Activated CD4-positive, alpha-beta T cell treated with anti-CD3 and anti-CD28 coated beads, Interleukin-2, Interleukin-6, amounts not matched to agents 100 ng/mL and 50 ng/mL, durations not matched to agents 16 hours and 8 hours (primary cell): Measurements from ENCODE around the gene ATOH7.
"Not testable (repeated sequence)": the region's sequence is repeated elsewhere in the genome, so short reads cannot be mapped to it uniquely, and the experiment has no call there.

Experiments
- DNase-seq: peaks from one replicate; pipeline ENCODE4 v3.0.0-alpha.2; 2020

ATOH7 gene

DNA sequence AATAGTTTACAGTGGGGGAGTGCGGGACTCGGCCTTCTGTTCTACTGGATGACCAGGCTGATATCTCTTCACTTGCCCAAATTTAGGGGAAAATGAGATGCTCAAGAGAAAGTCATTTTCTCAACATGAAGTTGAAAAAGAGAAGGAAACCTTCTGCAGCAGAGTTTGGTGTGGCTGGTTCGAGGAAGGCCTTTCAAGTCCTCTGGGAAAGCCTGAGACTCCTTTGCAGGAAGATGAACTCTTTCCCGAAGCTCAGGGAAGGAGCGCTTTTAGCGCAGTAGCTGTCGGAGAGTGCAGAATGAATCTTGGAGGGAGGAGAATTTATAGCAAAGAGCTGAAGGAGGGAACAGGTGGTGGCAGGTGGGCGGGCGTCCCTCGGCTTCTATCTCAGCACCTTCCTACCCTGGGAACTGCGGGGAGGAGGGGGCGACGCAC, at the start of gene ATOH7:
Gene ATOH7 (minus strand): TSS at position 297 of the 435 bp plus-strand sequence. CDS start 436 bp downstream, outside the sequence.
- no peak for DNase-seq

DNA sequence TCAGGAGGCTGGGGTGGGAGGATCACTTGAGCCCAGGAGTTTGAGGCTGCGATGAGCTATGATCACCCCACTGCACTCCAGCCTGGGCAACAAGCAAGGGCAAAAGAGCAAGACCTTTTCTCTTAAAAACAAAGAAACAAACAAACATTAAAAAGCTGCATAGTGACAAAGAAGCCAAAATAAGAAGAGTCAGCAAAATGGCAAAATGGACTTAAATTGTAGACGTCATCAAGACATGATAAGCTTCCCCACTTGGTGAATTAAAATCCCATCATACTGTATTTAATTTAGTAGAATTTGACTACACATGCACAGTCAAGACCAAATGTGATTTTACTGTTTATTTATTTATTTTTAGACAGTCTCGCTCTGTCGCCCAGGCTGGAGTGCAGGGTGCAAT, 48.8 kb upstream of the ATOH7 start:
- DNase-seq: no peak

DNA sequence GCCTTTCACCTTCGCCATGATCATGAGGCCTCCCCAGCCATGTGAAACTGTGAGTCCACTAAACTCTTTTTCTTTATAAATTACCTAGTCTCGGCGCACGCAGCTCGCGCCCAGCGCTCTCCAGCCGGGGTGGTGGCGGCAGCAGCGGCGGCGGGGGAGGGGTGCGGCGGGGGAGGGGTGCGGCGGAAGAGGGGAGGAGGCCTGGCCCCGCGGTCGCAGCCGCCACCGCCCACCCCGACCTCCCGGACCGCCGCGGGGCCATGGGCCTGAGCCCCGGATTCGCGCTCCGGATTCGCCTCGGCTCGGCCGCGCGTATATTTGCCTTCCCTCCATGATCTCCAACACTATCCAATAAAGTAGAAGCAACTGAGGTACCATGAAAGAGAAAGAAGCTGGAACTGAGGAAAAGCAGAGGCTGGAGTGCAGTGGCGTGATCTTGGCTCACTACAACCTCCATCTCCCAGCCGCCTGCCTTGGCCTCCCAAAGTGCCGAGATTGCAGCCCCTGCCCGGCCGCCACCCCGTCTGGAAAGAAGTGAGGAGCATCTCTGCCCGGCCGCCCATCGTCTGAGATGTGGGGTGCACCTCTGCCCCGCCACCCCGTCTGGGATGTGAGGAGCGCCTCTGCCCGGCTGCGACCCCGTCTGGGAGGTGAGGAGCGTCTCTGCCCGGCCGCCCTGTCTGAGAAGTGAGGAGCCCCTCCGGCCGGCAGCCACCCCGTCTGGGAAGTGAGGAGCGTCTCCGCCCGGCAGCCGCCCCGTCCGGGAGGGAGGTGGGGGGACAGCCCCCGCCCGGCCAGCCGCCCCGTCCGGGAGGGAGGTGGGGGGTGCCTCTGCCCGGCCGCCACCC, 47.2 kb upstream of the ATOH7 start:
- not testable (repeated sequence) for DNase-seq

DNA sequence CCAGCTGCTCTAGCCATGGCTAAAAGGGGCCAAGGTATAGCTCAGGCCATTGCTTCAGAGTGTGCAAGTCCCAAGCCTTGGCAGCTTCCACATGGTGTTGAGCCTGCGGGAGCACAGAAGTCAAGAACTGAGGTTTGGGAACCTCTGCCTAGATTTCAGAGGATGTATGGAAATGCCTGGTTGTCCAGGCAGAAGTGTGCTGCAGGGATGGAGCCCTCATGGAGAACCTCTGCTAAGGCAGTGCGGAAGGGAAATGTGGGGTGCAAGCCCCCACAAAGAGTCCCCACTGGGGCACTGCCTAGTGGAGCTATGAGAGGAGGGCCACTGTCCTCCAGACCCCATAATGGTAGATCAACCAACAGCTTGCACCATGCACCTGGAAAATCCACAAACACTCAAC, 45.9 kb upstream of the ATOH7 start:
- not testable (repeated sequence) for DNase-seq

DNA sequence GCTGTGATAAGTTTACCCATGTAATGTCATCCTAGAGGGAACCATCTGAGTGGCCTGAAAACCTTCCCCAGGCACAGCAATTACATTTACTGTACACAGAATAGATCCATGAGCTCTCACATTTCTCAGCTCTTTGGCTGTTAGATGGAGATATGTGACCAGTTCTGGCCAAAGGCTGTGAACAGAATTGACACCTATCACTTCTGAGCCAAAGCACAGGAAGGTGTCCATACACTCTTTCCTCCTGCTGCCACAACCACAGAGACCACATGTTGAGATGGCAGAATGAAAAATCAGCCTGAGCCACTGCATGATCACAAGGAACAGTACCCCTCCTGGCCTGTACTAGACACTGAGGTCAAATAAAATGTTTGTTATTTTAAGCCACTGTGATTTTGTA, 44.3 kb upstream of the ATOH7 start:
- DNase-seq: no peak

DNA sequence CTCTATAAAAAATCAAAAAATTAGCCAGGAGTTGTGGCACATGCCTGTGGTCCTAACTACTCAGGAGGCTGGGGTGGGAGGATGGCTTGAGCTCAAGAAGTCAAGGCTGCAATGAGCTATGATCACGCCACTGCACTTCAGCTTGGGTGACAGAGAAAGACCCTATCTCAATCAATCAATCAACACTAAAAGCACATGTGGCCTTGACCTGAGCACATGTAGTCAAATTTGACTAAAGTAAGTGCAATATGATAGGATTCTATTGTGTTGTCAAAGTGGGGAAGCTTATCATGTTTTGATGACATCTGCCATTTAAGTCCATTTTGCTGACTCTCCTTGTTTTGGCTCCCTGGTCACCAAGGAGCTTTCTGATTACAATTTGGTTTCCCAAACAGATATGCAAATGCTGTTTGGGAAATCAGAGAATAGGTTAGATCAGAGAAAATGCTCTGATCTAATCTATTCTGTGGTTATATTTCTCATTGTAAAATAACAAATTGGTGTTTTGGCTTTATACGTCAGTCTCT, 43.8 kb upstream of the ATOH7 start:
- no peak for DNase-seq

DNA sequence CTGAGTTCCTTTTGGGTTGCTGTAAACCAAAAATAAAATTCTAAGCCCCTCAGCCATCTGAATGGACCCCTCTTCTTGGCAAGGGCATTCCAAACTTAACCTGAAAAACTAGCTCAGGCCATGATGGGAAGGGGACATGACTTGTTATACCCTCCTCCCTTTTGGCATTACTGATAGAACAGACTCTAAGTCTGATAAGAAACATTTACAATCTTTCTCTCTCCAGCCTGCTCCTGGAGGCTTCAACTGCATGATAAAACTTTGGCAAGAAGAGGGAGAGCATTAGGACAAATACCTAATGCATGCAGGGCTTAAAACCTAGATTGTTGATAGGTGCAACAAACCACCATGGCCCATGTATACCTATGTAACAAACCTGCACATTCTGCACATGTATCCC, 40.9 kb upstream of the ATOH7 start:
- DNase-seq: no peak

DNA sequence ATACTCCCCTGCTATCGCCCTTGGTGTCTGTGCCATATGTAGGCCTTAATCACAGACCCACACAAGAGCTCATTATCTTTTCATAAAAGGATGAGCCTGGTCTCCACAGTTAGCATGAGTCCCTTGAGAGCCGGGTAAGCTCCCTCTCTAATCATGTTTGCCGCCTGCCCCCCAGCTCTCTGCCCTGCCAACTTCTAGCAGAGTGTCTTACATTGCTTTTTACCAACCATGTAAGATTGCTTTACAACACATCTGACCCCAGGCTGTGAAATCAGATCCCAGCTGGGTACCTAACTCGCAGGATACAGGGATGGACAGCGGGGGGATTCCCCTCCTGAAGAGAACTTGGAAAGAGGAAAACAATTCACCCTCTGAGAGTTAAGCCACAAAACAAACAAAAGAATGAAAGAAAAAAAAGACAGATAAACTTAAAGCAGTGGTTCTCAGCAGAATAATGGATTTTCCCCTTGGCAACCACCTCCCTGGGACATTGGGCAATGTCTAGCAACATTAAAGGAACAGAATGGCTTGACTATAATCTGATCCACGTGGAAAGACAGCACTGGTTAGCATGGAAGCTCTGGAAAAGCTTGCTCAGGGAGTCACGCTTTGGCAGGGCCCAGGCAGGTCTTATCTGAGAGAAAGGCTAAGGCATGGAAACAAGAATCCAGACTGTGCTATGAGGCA, 39.4 kb upstream of the ATOH7 start:
- no peak for DNase-seq

DNA sequence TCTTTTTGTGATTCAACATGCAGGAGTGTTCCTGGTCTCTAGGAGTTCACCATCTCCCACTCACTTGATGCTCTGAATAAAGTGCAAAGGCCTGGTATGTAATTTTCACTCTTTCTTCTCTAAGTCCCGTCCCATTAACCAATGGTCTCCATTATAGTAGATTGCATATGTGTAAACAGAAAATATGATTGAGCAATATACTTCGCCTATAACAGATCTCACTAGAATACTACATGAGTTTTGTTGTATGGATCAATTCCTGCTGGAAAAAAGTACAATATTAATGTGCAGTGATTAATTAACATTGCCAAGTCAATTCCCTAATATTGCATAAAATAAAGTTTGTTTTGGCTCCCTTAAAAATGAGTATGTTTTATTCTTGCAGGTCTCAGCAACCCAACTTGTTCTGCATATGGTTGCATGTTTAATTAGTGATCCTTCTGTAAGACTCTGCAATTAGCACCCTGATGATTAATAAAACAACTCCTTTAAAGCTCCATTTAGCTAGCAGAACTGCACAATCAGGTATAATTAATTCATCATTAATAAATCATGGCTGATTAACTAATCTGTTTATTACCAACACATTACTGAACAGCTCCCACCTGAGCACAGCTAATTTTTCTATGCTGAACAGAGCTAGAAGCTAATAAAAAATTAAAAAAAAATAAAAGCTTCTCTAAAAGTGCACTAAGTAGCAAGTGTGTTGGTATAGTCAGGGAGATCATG, 37.8 kb upstream of the ATOH7 start:
- no peak for DNase-seq

DNA sequence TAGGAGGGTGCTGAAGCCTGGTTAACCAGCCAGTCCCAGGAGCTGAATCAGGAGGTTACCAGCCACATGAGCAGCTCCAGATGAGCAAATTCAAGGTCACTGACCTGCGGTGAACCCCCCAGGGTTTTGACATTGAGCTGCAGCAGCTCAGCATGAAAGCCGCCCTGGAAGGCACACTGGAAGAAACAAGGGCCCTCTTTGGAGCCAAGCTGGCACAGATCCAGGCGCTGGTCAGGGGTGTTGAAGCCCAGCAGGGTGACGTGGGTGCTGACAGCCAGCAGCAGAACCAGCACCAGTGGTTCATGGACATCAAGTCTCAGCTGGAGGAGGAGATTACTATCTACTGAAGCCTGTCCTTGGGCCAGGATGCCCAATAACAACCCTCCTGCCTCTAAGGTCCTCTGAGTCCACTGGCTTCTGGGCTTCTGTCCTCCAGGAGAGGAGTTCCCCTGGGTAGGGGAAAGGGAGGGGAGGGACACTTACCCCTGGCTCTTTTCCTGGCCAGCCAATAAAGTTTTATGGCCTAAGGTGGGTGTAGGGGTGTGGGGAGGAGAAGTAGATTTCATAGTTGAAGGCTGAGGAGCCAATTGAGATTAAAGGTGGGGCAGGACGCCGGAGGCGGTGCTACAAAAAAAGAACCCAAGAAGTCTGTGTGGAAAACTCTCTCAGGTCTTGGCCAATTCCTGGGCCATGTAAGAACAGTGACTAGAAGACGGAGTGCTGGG, 29.4 kb upstream of the ATOH7 start:
- DNase-seq: no peak

DNA sequence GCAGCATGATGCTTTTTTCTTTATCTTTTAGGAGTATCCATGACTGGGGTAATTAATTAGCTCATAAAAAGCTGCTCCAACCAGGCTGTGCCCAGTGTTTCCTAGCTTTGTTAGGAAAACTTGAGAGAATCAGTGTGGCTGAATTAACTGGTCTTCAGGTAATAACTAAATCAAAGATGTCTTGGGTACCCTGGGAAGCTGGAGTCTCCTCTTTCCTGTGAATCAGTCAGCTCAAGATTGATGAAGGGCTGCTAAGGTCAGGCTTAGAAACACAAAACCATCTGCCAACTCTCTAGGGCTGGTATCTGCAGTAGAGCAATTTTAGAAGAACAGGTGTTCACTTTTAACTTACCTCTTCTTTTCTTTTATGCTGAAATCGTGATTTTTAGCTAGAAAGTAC, 21.4 kb upstream of the ATOH7 start:
- no peak for DNase-seq

DNA sequence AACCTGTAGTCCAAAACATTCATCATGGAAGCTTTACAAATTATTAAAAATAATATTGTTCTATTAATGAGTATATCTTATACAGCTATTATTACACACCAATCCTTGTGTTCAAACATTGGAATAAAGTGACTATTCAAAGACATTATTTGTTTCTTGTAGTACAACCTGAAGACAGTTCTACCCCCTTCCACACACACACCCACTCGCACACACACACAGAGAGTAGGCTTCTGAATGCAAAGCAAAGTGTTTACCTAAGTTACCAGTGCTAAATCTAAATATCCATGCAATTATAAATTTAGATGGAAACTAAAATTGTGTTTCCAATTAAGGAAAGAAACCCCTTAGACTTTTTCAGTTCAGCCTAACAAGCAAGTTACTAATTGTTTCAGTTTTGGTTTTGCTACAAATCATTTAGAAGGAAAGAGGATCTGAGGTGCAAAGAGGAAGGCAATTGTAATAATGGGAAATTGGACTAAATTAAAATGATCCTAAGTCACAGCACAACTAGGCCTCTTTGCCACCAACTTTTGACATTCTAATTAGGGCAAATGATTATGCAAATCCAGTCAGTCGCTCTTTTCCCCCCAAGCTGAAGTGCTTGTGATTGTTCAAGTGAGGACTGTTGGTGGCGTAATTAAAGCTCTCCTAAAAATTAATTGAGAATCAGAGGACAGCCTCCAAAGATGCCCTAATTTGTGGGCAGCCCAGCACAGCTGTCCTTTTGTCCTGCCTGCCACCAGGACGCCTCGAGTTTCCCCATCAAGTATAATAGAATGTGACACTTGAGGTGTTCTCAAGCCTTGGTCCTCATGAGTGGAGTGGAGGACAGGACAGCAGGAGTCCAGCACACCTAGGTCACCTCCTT, 19.9 kb upstream of the ATOH7 start:
- no peak for DNase-seq

DNA sequence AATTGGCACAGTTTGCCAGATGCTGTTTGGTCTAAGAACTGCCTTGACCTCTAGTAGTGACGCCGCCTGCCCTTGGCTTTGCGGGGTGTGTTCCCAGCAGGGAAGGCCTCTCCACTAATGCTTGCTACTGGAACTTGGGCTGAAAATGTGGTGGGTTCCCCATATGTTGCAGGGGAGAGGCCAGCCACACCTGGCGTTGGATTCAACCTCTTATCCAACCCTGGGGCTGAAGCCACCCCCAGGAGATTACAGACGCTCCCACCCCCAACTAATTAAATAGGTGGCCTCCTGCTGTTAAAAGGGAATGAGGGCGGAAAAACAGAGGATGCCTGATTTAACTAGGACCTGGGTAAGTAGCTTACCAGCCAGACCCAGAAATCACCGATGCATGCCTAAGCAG, 19.2 kb upstream of the ATOH7 start:
- DNase-seq: no peak

DNA sequence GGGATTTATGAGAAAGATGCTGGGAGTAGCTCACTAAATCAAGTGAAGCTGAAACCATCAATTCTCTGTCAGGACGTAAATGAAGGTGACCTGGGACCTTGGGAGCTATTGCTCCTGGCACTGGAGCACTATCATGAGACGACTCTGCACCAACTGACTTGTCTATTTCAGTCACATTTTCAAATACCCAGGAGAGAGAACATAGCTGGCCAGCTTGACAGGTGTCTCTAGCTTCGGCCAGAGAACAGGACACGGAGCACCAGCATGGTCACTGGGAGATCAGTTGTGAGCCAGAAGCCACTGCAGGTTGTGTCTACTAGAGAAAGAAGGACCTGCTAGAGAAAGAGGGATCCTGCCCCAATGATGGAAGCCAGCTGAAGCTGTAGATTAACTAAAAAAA, 17.4 kb upstream of the ATOH7 start:
- DNase-seq: no peak

DNA sequence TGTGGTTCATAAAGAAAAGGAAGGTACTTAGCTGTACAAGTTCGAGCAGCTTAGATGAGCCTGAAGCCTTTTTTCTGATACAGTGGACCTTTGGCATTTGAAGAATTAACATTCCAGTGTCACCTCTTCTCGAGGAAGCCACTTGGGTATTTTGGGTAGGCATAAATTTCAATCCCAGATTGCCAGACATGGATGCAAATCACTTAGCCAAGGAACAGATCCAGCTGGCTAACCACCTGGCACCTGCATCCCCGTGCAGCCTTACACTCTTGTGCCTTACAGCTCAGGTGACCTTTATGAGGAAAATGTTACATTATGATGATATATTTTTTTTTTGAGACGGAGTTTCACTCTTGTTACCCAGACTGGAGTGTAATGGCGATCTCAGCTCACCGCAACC, 16.0 kb upstream of the ATOH7 start:
- DNase-seq: no peak

DNA sequence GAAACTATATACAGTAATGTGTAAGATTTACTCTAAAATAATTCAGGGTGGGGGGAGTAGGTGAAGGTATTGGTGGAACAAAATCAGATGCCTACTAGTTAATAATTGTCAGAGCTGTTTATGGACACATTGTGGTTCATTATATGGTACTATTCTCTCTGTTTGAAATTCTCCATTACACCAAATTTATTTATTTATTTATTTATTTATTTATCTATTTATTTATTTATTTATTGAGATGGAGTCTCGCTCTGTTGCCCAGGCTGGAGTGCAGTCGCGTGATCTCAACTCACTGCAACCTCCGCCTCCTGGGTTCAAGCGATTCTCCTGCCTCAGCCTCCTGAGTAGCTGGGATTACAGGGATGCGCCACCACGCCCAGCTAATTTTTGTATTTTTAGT, 14.5 kb upstream of the ATOH7 start:
- not testable (repeated sequence) for DNase-seq

DNA sequence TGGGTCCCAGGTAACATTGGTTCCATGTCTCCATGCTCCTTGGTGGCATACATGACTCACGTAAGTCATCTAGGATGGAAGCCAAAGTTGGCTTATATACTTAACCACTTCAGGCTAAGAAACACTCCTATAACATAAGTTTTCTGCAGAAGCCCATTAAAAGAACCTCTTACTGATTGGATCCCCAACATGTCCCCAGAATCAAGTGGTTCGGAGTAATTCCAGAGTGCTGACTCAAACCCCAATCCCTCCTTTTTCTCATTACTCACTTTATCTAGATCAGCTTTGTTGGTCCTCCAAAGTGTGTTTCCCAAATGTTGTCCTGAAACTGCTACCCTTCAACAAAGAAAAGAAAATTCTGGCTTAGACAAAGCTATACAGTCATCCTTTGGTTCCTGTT, 10.1 kb upstream of the ATOH7 start:
- no peak for DNase-seq

DNA sequence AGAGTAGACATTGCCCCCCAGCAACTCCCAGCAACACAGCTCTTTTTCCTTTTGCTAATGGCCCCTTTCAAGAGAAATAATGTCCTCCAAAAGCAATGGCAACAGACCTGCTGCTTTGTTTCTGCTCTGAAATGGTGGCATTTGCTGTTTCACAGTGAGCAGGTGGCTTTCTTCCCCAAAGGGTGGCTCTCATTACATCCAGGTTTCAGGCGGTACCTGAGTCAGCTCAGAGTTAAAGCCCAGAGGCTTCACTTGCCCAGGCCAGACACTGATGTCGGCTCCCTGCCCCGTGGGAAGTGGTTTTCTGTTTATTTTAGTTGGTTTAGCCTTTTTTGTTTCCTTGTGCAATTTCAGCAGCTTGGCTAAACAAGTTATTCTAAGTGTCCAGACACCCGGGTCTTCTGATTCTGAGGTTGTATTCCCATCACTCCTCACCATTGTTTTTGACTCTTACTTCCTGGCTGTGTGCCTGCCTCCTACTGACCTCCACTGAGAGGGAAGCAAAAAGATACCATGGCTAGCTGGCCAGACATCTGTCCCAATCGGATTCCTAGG, 7.8 kb upstream of the ATOH7 start:
- no peak for DNase-seq

DNA sequence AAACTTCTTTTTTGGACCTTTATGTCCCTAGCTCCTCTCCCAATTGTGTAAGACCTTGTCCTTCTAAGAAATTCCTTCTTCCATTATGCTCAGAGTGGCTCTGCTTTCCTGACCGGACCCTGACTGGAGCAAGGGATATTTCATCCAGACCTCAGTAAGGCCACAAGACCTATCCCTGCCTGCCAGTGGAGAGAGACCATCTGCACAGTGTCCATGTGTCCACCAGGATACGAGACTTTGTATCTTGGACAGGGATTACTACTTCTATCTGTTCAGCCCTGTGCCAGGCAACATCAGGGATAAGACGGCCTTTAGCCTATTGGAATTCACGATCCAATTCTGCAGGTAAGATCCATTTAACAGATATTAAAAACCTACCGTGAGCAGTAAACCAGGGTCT, 7.2 kb upstream of the ATOH7 start:
- no peak for DNase-seq

DNA sequence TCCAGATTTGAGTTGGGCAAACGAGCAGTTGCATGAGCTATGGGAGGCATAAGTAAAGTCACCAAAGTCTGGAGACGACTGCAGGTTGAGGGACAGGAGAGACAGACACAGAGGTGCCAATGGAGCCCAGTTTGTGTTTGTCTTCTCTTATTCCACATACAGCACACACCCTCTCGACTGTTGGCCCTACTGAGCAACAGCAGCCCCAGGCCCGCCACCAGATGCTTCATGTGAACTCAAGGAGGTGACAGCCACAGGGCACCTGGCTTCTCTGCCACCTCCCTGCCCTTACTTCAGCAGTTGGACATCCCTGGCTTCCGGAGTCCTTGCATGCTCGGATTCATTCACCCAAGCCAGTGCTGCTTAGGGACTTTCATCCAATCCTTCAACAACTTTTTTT, 6.5 kb upstream of the ATOH7 start:
- DNase-seq: no peak

DNA sequence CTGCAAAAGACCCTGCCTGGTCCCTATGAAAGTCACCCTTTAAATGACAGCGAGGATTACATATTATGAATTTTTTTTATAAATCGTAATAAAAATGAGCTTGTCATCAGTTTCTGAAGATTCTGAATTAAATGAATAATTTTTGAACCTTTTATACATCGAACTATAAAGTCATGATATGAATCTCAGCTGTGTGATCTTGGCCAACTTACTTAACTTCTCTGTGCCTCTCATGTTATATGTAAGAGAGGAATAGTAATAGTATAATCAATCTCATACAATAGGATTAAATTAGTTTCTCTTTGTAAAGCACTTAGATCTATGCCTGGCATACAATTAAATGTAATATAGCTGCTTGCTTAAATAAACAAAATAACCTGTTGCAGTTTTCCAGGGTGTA, 5.3 kb upstream of the ATOH7 start:
- DNase-seq: no peak
